ENCODE measurements around the gene MT1G.

- TF ChIP-seq POLR2AphosphoS5 (IDR thresholded peaks at IDR 0.05; ENCODE audit: low read depth, low read length): no peak
- TF ChIP-seq CTCF (IDR thresholded peaks at IDR 0.05): no peak
Measured at GRCh38 chr16:56623637-56624036, 44.2 kb downstream of the MT1G start.

All from Panc1 (cell line).